GM23248 (cell line): Measurements from ENCODE around the gene HSF5. TPM values are rescaled to one million over a fixed set of nuclear protein-coding genes. Genes with fewer than 3 reads are reported as not detected.
A peak's percentile ranks its signal among the peaks of the same experiment; 100 is the strongest.

ENCODE experiments used
- DNase-seq: peaks from one replicate; pipeline ENCODE4 v3.0.0-alpha.2; 2015
- H2AFZ ChIP-seq: fragments of 200-600 bp; sonication (generic); 2 replicates; pipeline ENCODE4 v1.6.1; 2016; ENCODE audit warnings: antibody characterized with exemption
- H3F3A ChIP-seq: fragments of 200-600 bp; sonication (generic); 2 replicates; pipeline ENCODE4 v1.6.1; 2016; ENCODE audit warnings: mild to moderate bottlenecking, antibody characterized with exemption, mixed run types; ENCODE audit not compliant: insufficient read depth
- H3K27ac ChIP-seq: fragments of 200-600 bp; sonication (generic); 2 replicates; pipeline ENCODE4 v1.5.1; 2016; ENCODE audit warnings: mild to moderate bottlenecking
- H3K27me3 ChIP-seq: fragments of 200-600 bp; sonication (generic); replicated peaks from 2 replicates; pipeline ENCODE4 v1.6.1; 2016; ENCODE audit warnings: mild to moderate bottlenecking; ENCODE audit not compliant: insufficient read depth
- H3K36me3 ChIP-seq: fragments of 200-600 bp; sonication (generic); 2 replicates; pipeline ENCODE4 v1.6.1; 2016; ENCODE audit warnings: low read depth, mild to moderate bottlenecking
- H3K4me1 ChIP-seq: fragments of 200-600 bp; sonication (generic); 2 replicates; pipeline ENCODE4 v1.6.1; 2016; ENCODE audit warnings: mild to moderate bottlenecking; ENCODE audit not compliant: insufficient read depth
- H3K4me2 ChIP-seq: fragments of 200-600 bp; sonication (generic); one replicate; pipeline ENCODE4 v1.6.1; 2016; ENCODE audit warnings: mild to moderate bottlenecking; ENCODE audit not compliant: unreplicated experiment
- H3K4me3 ChIP-seq: fragments of 200-600 bp; sonication (generic); 2 replicates; pipeline ENCODE4 v1.5.1; 2016; ENCODE audit warnings: mild to moderate bottlenecking
- H3K79me2 ChIP-seq: fragments of 200-600 bp; sonication (generic); 2 replicates; pipeline ENCODE4 v1.6.1; 2016; ENCODE audit warnings: mild to moderate bottlenecking; ENCODE audit not compliant: insufficient read depth
- H3K9ac ChIP-seq: fragments of 200-600 bp; sonication (generic); 2 replicates; pipeline ENCODE4 v1.6.1; 2016; ENCODE audit warnings: mild to moderate bottlenecking
- H3K9me2 ChIP-seq: fragments of 200-600 bp; sonication (generic); 2 replicates; pipeline ENCODE4 v1.6.1; 2016; ENCODE audit warnings: mixed run types, mild to moderate bottlenecking, moderate library complexity; ENCODE audit not compliant: insufficient read depth
- H3K9me3 ChIP-seq: fragments of 200-600 bp; sonication (generic); one replicate; pipeline ENCODE4 v1.6.1; 2017; ENCODE audit warnings: low read depth
- H4K20me1 ChIP-seq: fragments of 200-600 bp; sonication (generic); 2 replicates; pipeline ENCODE4 v1.6.0; 2016; ENCODE audit not compliant: insufficient read depth
- EZH2 ChIP-seq: fragments of 200-600 bp; sonication (generic); IDR thresholded peaks from 2 replicates; pipeline ENCODE4 v1.6.1; 2018; ENCODE audit warnings: antibody characterized with exemption, mild to moderate bottlenecking; ENCODE audit not compliant: insufficient read depth, poor library complexity, severe bottlenecking
- EZH2phosphoT487 ChIP-seq: fragments of 200-600 bp; sonication (generic); IDR thresholded peaks from 2 replicates; pipeline ENCODE4 v1.6.1; 2018; ENCODE audit warnings: antibody characterized with exemption, moderate library complexity, mild to moderate bottlenecking, low read depth; ENCODE audit not compliant: insufficient read depth
- WGBS, 2 experiments: methylation state at CpG; one replicate each; pipeline ENCODE4 v1.1.6; 2015 to 2017; ENCODE audit warnings: low lambda C conversion rate in 2 of 2, low coverage in 1 of 2; ENCODE audit errors: missing lambda C conversion rate in 2 of 2; 5-methylcytosine and 5-hydroxymethylcytosine counted together
- in situ Hi-C: fragments of 300-500 bp; cut with MboI; formaldehyde crosslinking; loops from 2 replicates; pipeline ENCODE4 v1.15.0; 2020
- polyA plus RNA-seq: library from polyadenylated mRNA; unstranded; fragments of >200 nt; fragmentation: Nextera tagmentation; extraction: Ambion mirVana; gene quantifications from 2 replicates; pipeline ENCODE4 v1.2.1, GENCODE V29; 2016
- total RNA-seq: library from RNA; depleted of rRNA; stranded (reverse); fragments of >200 nt; shearing (Covaris generic); gene quantifications from 2 replicates; pipeline ENCODE4 v1.2.3, GENCODE V29; 2014

Gene HSF5
- total and polyA plus RNA-seq, 2 experiments from 2014 or later = not detected

DNA sequence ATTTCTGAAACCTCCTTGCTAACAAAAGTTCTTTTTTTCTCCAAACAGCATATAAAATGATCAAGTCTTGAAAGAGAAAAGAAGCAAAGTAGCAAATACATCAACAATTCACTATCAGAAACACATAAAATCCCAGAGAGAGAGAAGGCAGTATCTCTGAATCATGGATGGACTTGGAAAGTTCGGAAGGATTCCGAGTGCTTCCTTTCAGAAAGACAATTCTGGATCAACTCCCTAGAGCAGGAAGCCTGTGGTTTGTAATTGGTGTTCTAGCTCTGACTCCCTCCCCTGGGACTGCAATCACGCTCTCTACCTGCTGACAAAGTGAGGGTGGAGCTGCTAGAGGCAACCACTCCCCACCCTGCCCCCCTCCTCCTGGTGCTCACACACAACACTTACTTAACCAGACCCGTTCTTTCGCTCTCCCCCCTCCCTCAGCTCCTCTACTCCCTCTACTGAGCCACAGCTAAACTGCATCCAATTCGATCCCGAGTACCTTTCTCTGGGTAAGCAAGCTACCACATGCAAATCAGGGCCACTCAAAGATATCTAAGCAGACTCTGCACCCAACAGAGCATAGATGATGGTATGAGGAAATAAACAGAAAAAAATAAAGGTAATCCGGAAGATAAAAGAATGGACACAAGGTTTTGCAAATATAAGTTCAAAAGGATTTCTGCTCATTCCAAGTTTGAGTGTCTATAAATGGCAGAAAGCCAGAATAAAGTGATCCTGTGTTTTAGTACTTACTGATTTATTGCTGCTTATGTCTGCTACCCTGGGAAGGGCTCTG is 70.7 kb downstream of the HSF5 start, which contains the start of gene RNF43:
Gene RNF43 (minus strand): TSS at position 235 of the 793 bp plus-strand sequence. CDS start 1,957 bp downstream, outside the sequence.
- no peak for TF ChIP-seq EZH2phosphoT487
- TF ChIP-seq EZH2 = no peak
- DNase-seq = peak; percentile 82
- Histone ChIP-seq H3K4me1 (peaks cover 4% of the 10 kb centered on the region; the same call in 1 of the 2 replicates), H3K9me2 (no peaks in the 10 kb centered on the region), H3K79me2 (no peaks in the 10 kb centered on the region), H3K4me2 (peak within 1 kb of the TSS; percentile 81), H3K9me3 (no peaks in the 10 kb centered on the region), H3K27me3 (peaks cover 28% of the 10 kb centered on the region), H3K36me3 (no peaks in the 10 kb centered on the region), H2AFZ (peak within 1 kb of the TSS; percentile 70), H3K4me3 (peak within 1 kb of the TSS; percentile 60), H3K27ac (no peak within 1 kb of the TSS), H4K20me1 (no peaks in the 10 kb centered on the region), H3K9ac (peak within 1 kb of the TSS; percentile 11; the same call in 1 of the 2 replicates), H3F3A (no peaks in the 10 kb centered on the region)
- WGBS, 2 experiments = 1% methylated on average over 8 of the region's 8 CpGs
- in situ Hi-C loops = no loop called here

DNA sequence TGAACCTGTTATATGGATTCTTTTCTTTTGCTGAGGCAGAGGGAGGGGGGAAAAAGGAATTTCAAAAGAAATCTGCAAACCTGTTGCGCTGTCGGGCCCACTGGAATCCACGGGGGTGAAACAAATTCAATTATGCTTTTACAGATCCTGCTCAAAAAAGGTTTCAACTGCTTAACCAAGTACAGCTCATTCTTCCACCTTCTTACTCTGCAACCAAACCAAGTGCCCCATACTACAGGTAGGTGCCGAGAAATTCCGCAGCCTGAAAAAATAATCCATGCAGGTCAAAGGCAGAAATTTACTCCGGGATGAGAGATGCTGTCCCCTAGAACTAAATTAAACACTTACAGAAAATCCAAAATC is 71.3 kb downstream of the HSF5 start:
- Histone ChIP-seq H3K36me3 (no peaks in the 10 kb centered on the region), H3F3A (no peaks in the 10 kb centered on the region), H2AFZ (peak overlapping the region; percentile 70), H3K9me2 (no peaks in the 10 kb centered on the region), H3K4me3 (peak overlapping the region; percentile 60), H3K4me2 (peak overlapping the region; percentile 81), H3K9ac (peak overlapping the region; percentile 11; the same call in 1 of the 2 replicates), H3K27ac (no peak overlapping the region), H3K79me2 (no peaks in the 10 kb centered on the region), H3K9me3 (no peaks in the 10 kb centered on the region), H3K27me3 (peaks cover 24% of the 10 kb centered on the region), H3K4me1 (peaks cover 4% of the 10 kb centered on the region; the same call in 1 of the 2 replicates), H4K20me1 (no peaks in the 10 kb centered on the region)
- TF ChIP-seq EZH2phosphoT487 = no peak
- no peak for TF ChIP-seq EZH2
- no peak for DNase-seq
- in situ Hi-C loops = no loop called here
- WGBS, 2 experiments = 45 to 48% methylated on average over 6 of the region's 6 CpGs

DNA sequence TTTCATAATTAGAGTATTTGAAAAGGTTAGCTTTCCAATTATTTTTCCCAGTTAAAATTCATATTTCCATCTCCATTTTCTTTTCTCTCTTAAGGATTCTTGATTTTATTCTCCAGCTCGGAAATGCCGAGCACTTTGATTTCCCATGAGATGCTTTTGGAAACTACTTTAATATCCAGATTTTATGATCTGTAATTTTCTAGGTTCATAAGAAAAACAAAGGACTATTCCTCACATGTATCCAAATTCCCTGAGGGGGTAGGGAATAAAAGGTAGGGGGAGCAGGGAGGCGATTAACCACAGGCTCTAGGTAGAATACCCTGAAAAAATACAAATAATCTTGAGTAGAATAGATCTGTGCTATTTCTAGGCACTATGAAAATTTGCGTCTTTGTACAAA is 71.8 kb downstream of the HSF5 start:
- 95 to 96% methylated on average over 4 of the region's 4 CpGs for WGBS, 2 experiments
- H3K36me3 ChIP-seq = no peaks in the 10 kb centered on the region
- H3K9me2 ChIP-seq = no peaks in the 10 kb centered on the region
- H3K4me1 ChIP-seq = peaks cover 4% of the 10 kb centered on the region; the same call in 1 of the 2 replicates
- TF ChIP-seq EZH2phosphoT487 (no peak), EZH2 (no peak)
- no peak for DNase-seq
- no peaks in the 10 kb centered on the region for H3K79me2 ChIP-seq
- H4K20me1 ChIP-seq = no peaks in the 10 kb centered on the region
- H3K27me3 ChIP-seq = peaks cover 19% of the 10 kb centered on the region
- no peak overlapping the region for H3K4me3 ChIP-seq
- H3F3A ChIP-seq = no peaks in the 10 kb centered on the region
- no peak overlapping the region for H3K4me2 ChIP-seq
- no peak overlapping the region for H2AFZ ChIP-seq
- no peaks in the 10 kb centered on the region for H3K9me3 ChIP-seq
- H3K27ac ChIP-seq = no peak overlapping the region
- in situ Hi-C loops = no loop called here
- H3K9ac ChIP-seq = no peak overlapping the region

DNA sequence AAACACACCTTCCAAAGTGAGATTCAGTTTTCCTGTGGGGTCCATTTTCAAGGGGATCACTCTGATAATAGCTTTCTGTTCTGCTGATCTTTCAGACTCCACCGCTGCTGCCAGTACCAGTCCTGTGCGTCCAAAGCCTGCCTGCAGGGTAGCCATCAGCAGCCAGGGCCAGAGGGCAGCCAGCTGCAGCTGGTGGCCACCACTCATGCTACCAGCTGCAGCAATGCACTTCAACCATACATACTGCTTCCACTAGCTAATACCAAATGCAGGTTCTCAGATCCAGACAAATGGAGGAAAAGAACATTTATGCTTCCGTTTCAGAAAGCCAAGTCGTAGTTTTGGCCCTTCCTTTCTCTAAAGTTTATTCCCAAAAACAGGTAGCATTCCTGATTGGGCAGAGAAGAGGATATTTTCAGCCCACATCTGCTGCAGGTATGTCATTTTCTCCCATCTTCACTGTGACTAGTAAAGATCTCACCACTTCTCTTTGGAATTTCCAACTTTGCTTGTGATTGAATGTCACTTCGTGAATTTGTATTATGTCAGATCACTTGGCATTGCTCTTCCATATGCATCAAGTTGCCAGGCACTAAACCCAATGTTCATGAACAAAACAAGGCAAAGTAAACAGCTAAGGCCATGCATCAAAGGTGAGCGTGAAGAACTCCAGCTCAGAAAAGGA is 72.7 kb downstream of the HSF5 start:
- DNase-seq = no peak
- 73 to 75% methylated on average over 6 of the region's 6 CpGs for WGBS, 2 experiments
- no peaks in the 10 kb centered on the region for H3K9me2 ChIP-seq
- no peak overlapping the region for H3K27ac ChIP-seq
- no peak overlapping the region for H3K4me2 ChIP-seq
- peaks cover 12% of the 10 kb centered on the region for H3K27me3 ChIP-seq
- H3K4me1 ChIP-seq = peaks cover 4% of the 10 kb centered on the region; the same call in 1 of the 2 replicates
- H3F3A ChIP-seq = no peaks in the 10 kb centered on the region
- H3K79me2 ChIP-seq = no peaks in the 10 kb centered on the region
- H3K4me3 ChIP-seq = no peak overlapping the region
- no peak overlapping the region for H3K9ac ChIP-seq
- TF ChIP-seq EZH2 (no peak), EZH2phosphoT487 (no peak)
- no peaks in the 10 kb centered on the region for H3K36me3 ChIP-seq
- no peaks in the 10 kb centered on the region for H4K20me1 ChIP-seq
- in situ Hi-C loops = no loop called here
- no peak overlapping the region for H2AFZ ChIP-seq
- H3K9me3 ChIP-seq = no peaks in the 10 kb centered on the region
